GM12878 (cell line): Measurements from ENCODE around the gene RRM2. TPM values are rescaled to one million over a fixed set of nuclear protein-coding genes. Genes with fewer than 3 reads are reported as not detected.
A peak's percentile ranks its signal among the peaks of the same experiment; 100 is the strongest.

ENCODE experiments used
- BRCA1 ChIP-seq: IDR thresholded peaks from 2 replicates; pipeline ENCODE4 v1.6.1; 2011; ENCODE audit warnings: low read depth, low read length, improper control_type of control experiment
- CHD4 ChIP-seq: fragments of 200-600 bp; sonication (generic); IDR thresholded peaks from 2 replicates; pipeline ENCODE4 v1.6.1; 2016; ENCODE audit warnings: mild to moderate bottlenecking
- EED ChIP-seq: sonication (generic); IDR thresholded peaks from 2 replicates; pipeline ENCODE4 v1.6.1; 2016; ENCODE audit warnings: antibody characterized with exemption, low read depth
- KAT2A ChIP-seq: conservative IDR thresholded peaks from 2 replicates; pipeline ENCODE4 v1.6.1; 2011; ENCODE audit warnings: low read depth, low read length; ENCODE audit not compliant: control insufficient read depth
- KDM1A ChIP-seq: fragments of 200-600 bp; sonication (generic); IDR thresholded peaks from 2 replicates; pipeline ENCODE4 v1.6.1; 2016; ENCODE audit warnings: borderline replicate concordance
- LARP7 ChIP-seq: fragments of 450-650 bp; IDR thresholded peaks from 2 replicates; pipeline ENCODE4 v1.6.1; 2017; ENCODE audit warnings: mild to moderate bottlenecking
- NBN ChIP-seq: fragments of 450-650 bp; IDR thresholded peaks from 2 replicates; pipeline ENCODE4 v1.6.1; 2016
- NR2C2 ChIP-seq: IDR thresholded peaks from 2 replicates; pipeline ENCODE4 v1.6.1; 2011; ENCODE audit warnings: borderline replicate concordance, low read depth; ENCODE audit not compliant: control insufficient read depth, insufficient read length
- NR2F1 ChIP-seq: fragments of 450-650 bp; conservative IDR thresholded peaks from 2 replicates; pipeline ENCODE4 v1.6.1; 2017; ENCODE audit warnings: mild to moderate bottlenecking
- PAX5 ChIP-seq: IDR thresholded peaks from 2 replicates; pipeline ENCODE4 v1.6.1; 2011; ENCODE audit warnings: low read depth, low read length, borderline replicate concordance
- RCOR1 ChIP-seq: conservative IDR thresholded peaks from 2 replicates; pipeline ENCODE4 v1.6.1; 2012; ENCODE audit warnings: low read depth, low read length, improper control_type of control experiment
- SMC3 ChIP-seq: IDR thresholded peaks from 2 replicates; pipeline ENCODE4 v1.6.1; 2011; ENCODE audit warnings: low read length, improper control_type of control experiment, borderline replicate concordance
- TBL1XR1 ChIP-seq: IDR thresholded peaks from 2 replicates; pipeline ENCODE4 v1.6.1; 2012; ENCODE audit warnings: low read depth, low read length, improper control_type of control experiment
- ZNF384 ChIP-seq: IDR thresholded peaks from 2 replicates; pipeline ENCODE4 v1.6.1; 2012; ENCODE audit warnings: low read depth, mild to moderate bottlenecking, low read length, improper control_type of control experiment, borderline replicate concordance
- ZNF622 ChIP-seq: fragments of 450-650 bp; IDR thresholded peaks from 2 replicates; pipeline ENCODE4 v1.6.1; 2017; ENCODE audit warnings: mild to moderate bottlenecking, inconsistent platforms
- polyA plus RNA-seq, 11 experiments: library from polyadenylated mRNA; depleted of rRNA in 4 of 11; unstranded in 6 of 11; stranded (reverse) in 5 of 11; fragments of >200 nt; fragmentation: Nextera tagmentation in 4 of 11; fragmentation: Illumina TruSeq in 1 of 11; extraction: Ambion mirVana in 4 of 11; extraction: Trizol in 1 of 11; gene quantifications; 1 replicate in 1 of 11; 2 replicates in 10 of 11; pipeline versions ENCODE4 v1.2.1 to v1.2.3, GENCODE V29; 2011 to 2016; ENCODE audit warnings: inconsistent platforms in 2 of 11, missing spikeins in 2 of 11, low read depth in 1 of 11
- total RNA-seq, 4 experiments: library from RNA; depleted of rRNA in 3 of 4; stranded (reverse); fragments of >200 nt in 3 of 4; fragmentation: Illumina TruSeq in 1 of 4; extraction: Trizol in 1 of 4; gene quantifications; 2 replicates each; pipeline versions ENCODE4 v1.2.1 to v1.2.3, GENCODE V29; 2013 to 2021
- TF ChIP-seq, protein P1 (sequence below): fragments of 450-650 bp; formaldehyde crosslinking; IDR thresholded peaks from 2 replicates; pipeline ENCODE4 v1.5.0; 2022; ENCODE audit warnings: mild to moderate bottlenecking, missing genetic modification characterization
- TF ChIP-seq, protein P2 (sequence below): fragments of 450-650 bp; IDR thresholded peaks from 2 replicates; pipeline ENCODE4 v1.6.1; 2017; ENCODE audit warnings: borderline replicate concordance
- TF ChIP-seq, protein P3 (sequence below): IDR thresholded peaks from 2 replicates; pipeline ENCODE4 v1.6.1; 2012; ENCODE audit warnings: low read length, inconsistent platforms
- TF ChIP-seq, protein P4 (sequence below): fragments of 450-650 bp; IDR thresholded peaks from 2 replicates; pipeline ENCODE4 v1.6.1; 2017; ENCODE audit warnings: mild to moderate bottlenecking
- TF ChIP-seq, protein P5 (sequence below): fragments of 450-650 bp; IDR thresholded peaks from 2 replicates; pipeline ENCODE4 v1.6.1; 2014; ENCODE audit warnings: mild to moderate bottlenecking

RRM2 gene
- total and polyA plus RNA-seq, 10 of the 15 experiments (the other 5 are each of a cell fraction or from before 2014, with no cell fraction given), result 54.4 to 771 (median 159) TPM

DNA sequence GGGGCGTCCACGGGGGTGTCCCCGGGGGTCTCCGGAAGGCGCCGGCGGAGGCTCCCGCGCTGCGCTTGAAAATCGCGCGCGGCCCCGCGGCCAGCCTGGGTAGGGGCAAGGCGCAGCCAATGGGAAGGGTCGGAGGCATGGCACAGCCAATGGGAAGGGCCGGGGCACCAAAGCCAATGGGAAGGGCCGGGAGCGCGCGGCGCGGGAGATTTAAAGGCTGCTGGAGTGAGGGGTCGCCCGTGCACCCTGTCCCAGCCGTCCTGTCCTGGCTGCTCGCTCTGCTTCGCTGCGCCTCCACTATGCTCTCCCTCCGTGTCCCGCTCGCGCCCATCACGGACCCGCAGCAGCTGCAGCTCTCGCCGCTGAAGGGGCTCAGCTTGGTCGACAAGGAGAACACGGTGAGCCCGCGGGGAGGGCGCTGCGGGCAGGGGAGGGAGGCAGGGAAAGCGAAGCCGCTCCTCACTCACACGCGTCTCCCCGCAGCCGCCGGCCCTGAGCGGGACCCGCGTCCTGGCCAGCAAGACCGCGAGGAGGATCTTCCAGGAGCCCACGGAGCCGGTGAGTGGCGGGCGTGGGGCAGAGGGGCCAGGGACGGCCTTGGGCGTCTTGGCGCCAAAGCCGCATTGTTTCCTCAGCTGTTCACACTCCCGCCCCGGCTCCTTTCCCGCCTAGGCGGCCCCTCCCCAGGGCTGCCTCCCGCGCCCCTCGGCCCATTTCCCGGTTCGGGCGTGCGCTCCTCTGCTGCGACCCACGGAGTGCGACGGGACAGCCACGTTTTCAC lies at the start of gene RRM2 (continued):
- TF ChIP-seq, protein P1, sequence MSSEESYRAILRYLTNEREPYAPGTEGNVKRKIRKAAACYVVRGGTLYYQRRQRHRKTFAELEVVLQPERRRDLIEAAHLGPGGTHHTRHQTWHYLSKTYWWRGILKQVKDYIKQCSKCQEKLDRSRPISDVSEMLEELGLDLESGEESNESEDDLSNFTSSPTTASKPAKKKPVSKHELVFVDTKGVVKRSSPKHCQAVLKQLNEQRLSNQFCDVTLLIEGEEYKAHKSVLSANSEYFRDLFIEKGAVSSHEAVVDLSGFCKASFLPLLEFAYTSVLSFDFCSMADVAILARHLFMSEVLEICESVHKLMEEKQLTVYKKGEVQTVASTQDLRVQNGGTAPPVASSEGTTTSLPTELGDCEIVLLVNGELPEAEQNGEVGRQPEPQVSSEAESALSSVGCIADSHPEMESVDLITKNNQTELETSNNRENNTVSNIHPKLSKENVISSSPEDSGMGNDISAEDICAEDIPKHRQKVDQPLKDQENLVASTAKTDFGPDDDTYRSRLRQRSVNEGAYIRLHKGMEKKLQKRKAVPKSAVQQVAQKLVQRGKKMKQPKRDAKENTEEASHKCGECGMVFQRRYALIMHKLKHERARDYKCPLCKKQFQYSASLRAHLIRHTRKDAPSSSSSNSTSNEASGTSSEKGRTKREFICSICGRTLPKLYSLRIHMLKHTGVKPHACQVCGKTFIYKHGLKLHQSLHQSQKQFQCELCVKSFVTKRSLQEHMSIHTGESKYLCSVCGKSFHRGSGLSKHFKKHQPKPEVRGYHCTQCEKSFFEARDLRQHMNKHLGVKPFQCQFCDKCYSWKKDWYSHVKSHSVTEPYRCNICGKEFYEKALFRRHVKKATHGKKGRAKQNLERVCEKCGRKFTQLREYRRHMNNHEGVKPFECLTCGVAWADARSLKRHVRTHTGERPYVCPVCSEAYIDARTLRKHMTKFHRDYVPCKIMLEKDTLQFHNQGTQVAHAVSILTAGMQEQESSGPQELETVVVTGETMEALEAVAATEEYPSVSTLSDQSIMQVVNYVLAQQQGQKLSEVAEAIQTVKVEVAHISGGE (CRISPR knock-in tag), result no peak
- TF ChIP-seq ZNF622 (no peak), EED (no peak), TBL1XR1 (no peak), NR2F1 (no peak), RCOR1 (no peak), SMC3 (no peak), KAT2A (no peak), PAX5 (no peak), NR2C2 (no peak), CHD4 (no peak), LARP7 (peak; percentile 64), BRCA1 (no peak), ZNF384 (no peak), NBN (no peak), KDM1A (no peak)
- TF ChIP-seq, protein P2, sequence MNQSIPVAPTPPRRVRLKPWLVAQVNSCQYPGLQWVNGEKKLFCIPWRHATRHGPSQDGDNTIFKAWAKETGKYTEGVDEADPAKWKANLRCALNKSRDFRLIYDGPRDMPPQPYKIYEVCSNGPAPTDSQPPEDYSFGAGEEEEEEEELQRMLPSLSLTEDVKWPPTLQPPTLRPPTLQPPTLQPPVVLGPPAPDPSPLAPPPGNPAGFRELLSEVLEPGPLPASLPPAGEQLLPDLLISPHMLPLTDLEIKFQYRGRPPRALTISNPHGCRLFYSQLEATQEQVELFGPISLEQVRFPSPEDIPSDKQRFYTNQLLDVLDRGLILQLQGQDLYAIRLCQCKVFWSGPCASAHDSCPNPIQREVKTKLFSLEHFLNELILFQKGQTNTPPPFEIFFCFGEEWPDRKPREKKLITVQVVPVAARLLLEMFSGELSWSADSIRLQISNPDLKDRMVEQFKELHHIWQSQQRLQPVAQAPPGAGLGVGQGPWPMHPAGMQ, result no peak
- TF ChIP-seq, protein P3, sequence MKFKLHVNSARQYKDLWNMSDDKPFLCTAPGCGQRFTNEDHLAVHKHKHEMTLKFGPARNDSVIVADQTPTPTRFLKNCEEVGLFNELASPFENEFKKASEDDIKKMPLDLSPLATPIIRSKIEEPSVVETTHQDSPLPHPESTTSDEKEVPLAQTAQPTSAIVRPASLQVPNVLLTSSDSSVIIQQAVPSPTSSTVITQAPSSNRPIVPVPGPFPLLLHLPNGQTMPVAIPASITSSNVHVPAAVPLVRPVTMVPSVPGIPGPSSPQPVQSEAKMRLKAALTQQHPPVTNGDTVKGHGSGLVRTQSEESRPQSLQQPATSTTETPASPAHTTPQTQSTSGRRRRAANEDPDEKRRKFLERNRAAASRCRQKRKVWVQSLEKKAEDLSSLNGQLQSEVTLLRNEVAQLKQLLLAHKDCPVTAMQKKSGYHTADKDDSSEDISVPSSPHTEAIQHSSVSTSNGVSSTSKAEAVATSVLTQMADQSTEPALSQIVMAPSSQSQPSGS, result no peak
- TF ChIP-seq, protein P4, sequence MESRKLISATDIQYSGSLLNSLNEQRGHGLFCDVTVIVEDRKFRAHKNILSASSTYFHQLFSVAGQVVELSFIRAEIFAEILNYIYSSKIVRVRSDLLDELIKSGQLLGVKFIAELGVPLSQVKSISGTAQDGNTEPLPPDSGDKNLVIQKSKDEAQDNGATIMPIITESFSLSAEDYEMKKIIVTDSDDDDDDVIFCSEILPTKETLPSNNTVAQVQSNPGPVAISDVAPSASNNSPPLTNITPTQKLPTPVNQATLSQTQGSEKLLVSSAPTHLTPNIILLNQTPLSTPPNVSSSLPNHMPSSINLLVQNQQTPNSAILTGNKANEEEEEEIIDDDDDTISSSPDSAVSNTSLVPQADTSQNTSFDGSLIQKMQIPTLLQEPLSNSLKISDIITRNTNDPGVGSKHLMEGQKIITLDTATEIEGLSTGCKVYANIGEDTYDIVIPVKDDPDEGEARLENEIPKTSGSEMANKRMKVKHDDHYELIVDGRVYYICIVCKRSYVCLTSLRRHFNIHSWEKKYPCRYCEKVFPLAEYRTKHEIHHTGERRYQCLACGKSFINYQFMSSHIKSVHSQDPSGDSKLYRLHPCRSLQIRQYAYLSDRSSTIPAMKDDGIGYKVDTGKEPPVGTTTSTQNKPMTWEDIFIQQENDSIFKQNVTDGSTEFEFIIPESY, result no peak
- TF ChIP-seq, protein P5, sequence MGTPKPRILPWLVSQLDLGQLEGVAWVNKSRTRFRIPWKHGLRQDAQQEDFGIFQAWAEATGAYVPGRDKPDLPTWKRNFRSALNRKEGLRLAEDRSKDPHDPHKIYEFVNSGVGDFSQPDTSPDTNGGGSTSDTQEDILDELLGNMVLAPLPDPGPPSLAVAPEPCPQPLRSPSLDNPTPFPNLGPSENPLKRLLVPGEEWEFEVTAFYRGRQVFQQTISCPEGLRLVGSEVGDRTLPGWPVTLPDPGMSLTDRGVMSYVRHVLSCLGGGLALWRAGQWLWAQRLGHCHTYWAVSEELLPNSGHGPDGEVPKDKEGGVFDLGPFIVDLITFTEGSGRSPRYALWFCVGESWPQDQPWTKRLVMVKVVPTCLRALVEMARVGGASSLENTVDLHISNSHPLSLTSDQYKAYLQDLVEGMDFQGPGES, result peak; percentile 80
